GM23338 (cell line): ENCODE data around the gene VEPH1. TPM values are rescaled to one million over a fixed set of nuclear protein-coding genes. Genes with fewer than 3 reads are reported as not detected.

Experiments used
- ATAC-seq: fragments of 200-7000 bp; cut with Tn5 transposase; 3 replicates; pipeline ENCODE4 v1.9.1; 2020
- DNase-seq: peaks from one replicate; pipeline ENCODE4 v3.0.0-alpha.2; 2015; ENCODE audit warnings: low spot score
- H2AFZ ChIP-seq: fragments of 200-600 bp; sonication (generic); 2 replicates; pipeline ENCODE4 v1.8.0; 2016; ENCODE audit warnings: antibody characterized with exemption, mild to moderate bottlenecking, moderate library complexity
- H3F3A ChIP-seq: fragments of 200-600 bp; sonication (generic); replicated peaks from 2 replicates; pipeline ENCODE4 v1.8.0; 2017; ENCODE audit warnings: antibody characterized with exemption, mixed run types, low read depth
- H3K27ac ChIP-seq: fragments of 200-600 bp; sonication (generic); 2 replicates; pipeline ENCODE4 v1.6.1; 2016; ENCODE audit warnings: low read depth
- H3K27me3 ChIP-seq: fragments of 200-600 bp; sonication (generic); 2 replicates; pipeline ENCODE4 v1.8.0; 2016; ENCODE audit warnings: mild to moderate bottlenecking, mixed run types, moderate library complexity; ENCODE audit not compliant: insufficient read depth
- H3K36me3 ChIP-seq: fragments of 200-600 bp; sonication (generic); 2 replicates; pipeline ENCODE4 v1.8.0; 2016; ENCODE audit warnings: mild to moderate bottlenecking; ENCODE audit not compliant: insufficient read depth
- H3K4me1 ChIP-seq: fragments of 200-600 bp; sonication (generic); 2 replicates; pipeline ENCODE4 v1.8.0; 2016; ENCODE audit warnings: mild to moderate bottlenecking, moderate library complexity; ENCODE audit not compliant: insufficient read depth
- H3K4me2 ChIP-seq: fragments of 200-600 bp; sonication (generic); 2 replicates; pipeline ENCODE4 v1.7.1; 2017; ENCODE audit warnings: mixed run types
- H3K4me3 ChIP-seq: fragments of 200-600 bp; sonication (generic); 2 replicates; pipeline ENCODE4 v1.6.1; 2016; ENCODE audit warnings: mixed run types
- H3K79me2 ChIP-seq: fragments of 200-600 bp; sonication (generic); replicated peaks from 2 replicates; pipeline ENCODE4 v1.8.0; 2017; ENCODE audit warnings: mild to moderate bottlenecking; ENCODE audit not compliant: insufficient read depth
- H3K9me2 ChIP-seq: fragments of 200-600 bp; sonication (generic); 2 replicates; pipeline ENCODE4 v1.8.0; 2017; ENCODE audit not compliant: insufficient read depth
- H4K20me1 ChIP-seq: fragments of 200-600 bp; sonication (generic); replicated peaks from 2 replicates; pipeline ENCODE4 v1.8.0; 2017; ENCODE audit warnings: mild to moderate bottlenecking; ENCODE audit not compliant: insufficient read depth
- H3K27ac Mint-ChIP-seq: 2 replicates; pipeline ENCODE4 v1.8.0; 2020; ENCODE audit warnings: inconsistent platforms, mild to moderate bottlenecking, moderate library complexity, mixed read lengths
- H3K27me3 Mint-ChIP-seq: 3 replicates; pipeline ENCODE4 v1.8.0; 2022; ENCODE audit warnings: low read depth, mild to moderate bottlenecking, moderate library complexity, mixed read lengths, inconsistent platforms; ENCODE audit not compliant: insufficient read depth, poor library complexity
- H3K36me3 Mint-ChIP-seq: 3 replicates; pipeline ENCODE4 v1.8.0; 2021; ENCODE audit warnings: low read depth, mild to moderate bottlenecking, inconsistent platforms, moderate library complexity, mixed read lengths
- H3K4me1 Mint-ChIP-seq: 3 replicates; pipeline ENCODE4 v1.8.0; 2020; ENCODE audit warnings: mild to moderate bottlenecking, inconsistent platforms, mixed read lengths
- H3K4me3 Mint-ChIP-seq: 3 replicates; pipeline ENCODE4 v1.8.0; 2021; ENCODE audit warnings: moderate library complexity, mild to moderate bottlenecking, inconsistent platforms, mixed read lengths
- H3K9me3 Mint-ChIP-seq: 3 replicates; pipeline ENCODE4 v1.8.0; 2020; ENCODE audit warnings: moderate library complexity, mild to moderate bottlenecking, inconsistent platforms, mixed read lengths
- CREB1 ChIP-seq: fragments of 250-450 bp; sonication (Bioruptor Pico); IDR thresholded peaks from 2 replicates; pipeline ENCODE4 v1.5.0; 2020; ENCODE audit warnings: low read depth, mild to moderate bottlenecking, moderate library complexity
- CTCF ChIP-seq, 2 experiments: fragments of 200-600 bp in 1 of 2; sonication (generic) in 1 of 2; conservative IDR thresholded peaks; 2 replicates each; pipeline versions ENCODE4 v1.5.1 to v1.6.1; 2016 to 2017; ENCODE audit warnings: antibody characterized with exemption in 2 of 2, low read depth in 2 of 2, mild to moderate bottlenecking in 2 of 2, moderate library complexity in 1 of 2
- EZH2 ChIP-seq: fragments of 200-600 bp; sonication (generic); IDR thresholded peaks from one replicate; pipeline ENCODE4 v1.8.0; 2017; ENCODE audit warnings: antibody characterized with exemption, mild to moderate bottlenecking, low read depth; ENCODE audit not compliant: unreplicated experiment
- EZH2phosphoT487 ChIP-seq: fragments of 200-600 bp; sonication (generic); IDR thresholded peaks from one replicate; pipeline ENCODE4 v1.8.1; 2018; ENCODE audit warnings: antibody characterized with exemption; ENCODE audit not compliant: unreplicated experiment
- JUNB ChIP-seq: IDR thresholded peaks from one replicate; pipeline ENCODE4 v1.6.1; 2016; ENCODE audit warnings: antibody characterized with exemption; ENCODE audit not compliant: unreplicated experiment
- NANOG ChIP-seq: IDR thresholded peaks from 2 replicates; pipeline ENCODE4 v1.6.1; 2016; ENCODE audit warnings: antibody characterized with exemption, borderline replicate concordance
- POLR2AphosphoS5 ChIP-seq: IDR thresholded peaks from 2 replicates; pipeline ENCODE4 v1.6.1; 2016; ENCODE audit warnings: antibody characterized with exemption, low read depth
- STAT1 ChIP-seq: IDR thresholded peaks from one replicate; pipeline ENCODE4 v1.6.1; 2016; ENCODE audit warnings: antibody characterized with exemption; ENCODE audit not compliant: unreplicated experiment
- ZNF114 ChIP-seq: fragments of 250-450 bp; sonication (Bioruptor Pico); IDR thresholded peaks from 2 replicates; pipeline ENCODE4 v1.5.0; 2020; ENCODE audit warnings: mild to moderate bottlenecking, moderate library complexity
- ZNF331 ChIP-seq: fragments of 250-450 bp; sonication (Bioruptor Pico); IDR thresholded peaks from 2 replicates; pipeline ENCODE4 v1.5.0; 2020; ENCODE audit warnings: low read depth, mild to moderate bottlenecking, moderate library complexity
- ZNF462 ChIP-seq: fragments of 250-450 bp; sonication (Bioruptor Pico); IDR thresholded peaks from 2 replicates; pipeline ENCODE4 v1.5.0; 2020; ENCODE audit warnings: mild to moderate bottlenecking, moderate library complexity
- polyA plus RNA-seq: library from polyadenylated mRNA; unstranded; fragments of >200 nt; fragmentation: Nextera tagmentation; extraction: Ambion mirVana; gene quantifications from 2 replicates; pipeline ENCODE4 v1.2.1, GENCODE V29; 2016
- total RNA-seq: library from RNA; depleted of rRNA; stranded (reverse); fragments of >200 nt; shearing (Covaris generic); gene quantifications from 2 replicates; pipeline ENCODE4 v1.2.3, GENCODE V29; 2014
- TF ChIP-seq, protein P1 (sequence below): IDR thresholded peaks from one replicate; pipeline ENCODE4 v1.6.1; 2018; ENCODE audit warnings: antibody characterized with exemption; ENCODE audit not compliant: unreplicated experiment
- TF ChIP-seq, protein P2 (sequence below): IDR thresholded peaks from 2 replicates; pipeline ENCODE4 v1.6.1; 2016; ENCODE audit warnings: antibody characterized with exemption

Gene VEPH1
- total and polyA plus RNA-seq, 2 experiments from 2014 or later, result 15.4 to 33.8 TPM

DNA sequence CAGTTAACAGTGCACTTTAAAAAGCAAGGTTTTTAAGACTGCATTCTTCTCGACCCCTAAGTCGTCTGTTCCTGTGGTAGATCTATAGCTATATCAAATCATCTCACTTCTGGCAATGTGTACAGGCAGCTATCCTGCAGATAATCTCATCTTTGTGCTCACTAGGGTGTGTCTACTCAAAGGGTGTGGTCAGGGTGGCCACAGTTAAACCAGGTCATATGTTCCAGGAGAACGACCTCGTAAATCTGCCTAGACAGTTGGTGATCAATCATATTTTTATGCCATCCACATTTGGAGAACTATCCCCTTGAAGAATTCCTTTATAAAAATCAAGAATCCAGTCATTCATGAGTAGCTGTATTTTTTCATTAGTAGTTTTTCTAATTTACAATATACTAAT lies 3.0 kb downstream of the VEPH1 start:
- DNase-seq (no peak), ATAC-seq (no peak)
- TF ChIP-seq ZNF114 (CRISPR knock-in tag), result no peak
- TF ChIP-seq, protein P1, sequence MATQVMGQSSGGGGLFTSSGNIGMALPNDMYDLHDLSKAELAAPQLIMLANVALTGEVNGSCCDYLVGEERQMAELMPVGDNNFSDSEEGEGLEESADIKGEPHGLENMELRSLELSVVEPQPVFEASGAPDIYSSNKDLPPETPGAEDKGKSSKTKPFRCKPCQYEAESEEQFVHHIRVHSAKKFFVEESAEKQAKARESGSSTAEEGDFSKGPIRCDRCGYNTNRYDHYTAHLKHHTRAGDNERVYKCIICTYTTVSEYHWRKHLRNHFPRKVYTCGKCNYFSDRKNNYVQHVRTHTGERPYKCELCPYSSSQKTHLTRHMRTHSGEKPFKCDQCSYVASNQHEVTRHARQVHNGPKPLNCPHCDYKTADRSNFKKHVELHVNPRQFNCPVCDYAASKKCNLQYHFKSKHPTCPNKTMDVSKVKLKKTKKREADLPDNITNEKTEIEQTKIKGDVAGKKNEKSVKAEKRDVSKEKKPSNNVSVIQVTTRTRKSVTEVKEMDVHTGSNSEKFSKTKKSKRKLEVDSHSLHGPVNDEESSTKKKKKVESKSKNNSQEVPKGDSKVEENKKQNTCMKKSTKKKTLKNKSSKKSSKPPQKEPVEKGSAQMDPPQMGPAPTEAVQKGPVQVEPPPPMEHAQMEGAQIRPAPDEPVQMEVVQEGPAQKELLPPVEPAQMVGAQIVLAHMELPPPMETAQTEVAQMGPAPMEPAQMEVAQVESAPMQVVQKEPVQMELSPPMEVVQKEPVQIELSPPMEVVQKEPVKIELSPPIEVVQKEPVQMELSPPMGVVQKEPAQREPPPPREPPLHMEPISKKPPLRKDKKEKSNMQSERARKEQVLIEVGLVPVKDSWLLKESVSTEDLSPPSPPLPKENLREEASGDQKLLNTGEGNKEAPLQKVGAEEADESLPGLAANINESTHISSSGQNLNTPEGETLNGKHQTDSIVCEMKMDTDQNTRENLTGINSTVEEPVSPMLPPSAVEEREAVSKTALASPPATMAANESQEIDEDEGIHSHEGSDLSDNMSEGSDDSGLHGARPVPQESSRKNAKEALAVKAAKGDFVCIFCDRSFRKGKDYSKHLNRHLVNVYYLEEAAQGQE, result no peak
- TF ChIP-seq STAT1, result no peak
- TF ChIP-seq POLR2AphosphoS5, result no peak
- TF ChIP-seq JUNB, result no peak
- no peak for TF ChIP-seq CTCF (conservative IDR thresholded peaks at IDR 0.05; ENCODE audit: low read depth in 2 of 2)
- TF ChIP-seq EZH2, result no peak
- TF ChIP-seq NANOG, result no peak
- TF ChIP-seq CREB1 (CRISPR knock-in tag), result no peak
- no peak for TF ChIP-seq EZH2phosphoT487
- no peak for TF ChIP-seq ZNF331 (CRISPR knock-in tag)
- no peak for TF ChIP-seq ZNF462 (CRISPR knock-in tag)
- TF ChIP-seq, protein P2, sequence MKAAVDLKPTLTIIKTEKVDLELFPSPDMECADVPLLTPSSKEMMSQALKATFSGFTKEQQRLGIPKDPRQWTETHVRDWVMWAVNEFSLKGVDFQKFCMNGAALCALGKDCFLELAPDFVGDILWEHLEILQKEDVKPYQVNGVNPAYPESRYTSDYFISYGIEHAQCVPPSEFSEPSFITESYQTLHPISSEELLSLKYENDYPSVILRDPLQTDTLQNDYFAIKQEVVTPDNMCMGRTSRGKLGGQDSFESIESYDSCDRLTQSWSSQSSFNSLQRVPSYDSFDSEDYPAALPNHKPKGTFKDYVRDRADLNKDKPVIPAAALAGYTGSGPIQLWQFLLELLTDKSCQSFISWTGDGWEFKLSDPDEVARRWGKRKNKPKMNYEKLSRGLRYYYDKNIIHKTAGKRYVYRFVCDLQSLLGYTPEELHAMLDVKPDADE, result no peak
- Histone ChIP-seq H3K9me2 (no peaks in the 10 kb centered on the region), H3K4me1 (peaks cover 33% of the 10 kb centered on the region), H3K27ac (peak overlapping the region; percentile 90; the same call in 1 of the 2 replicates), H3K4me2 (peak overlapping the region; percentile 72), H3K27me3 (no peaks in the 10 kb centered on the region), H3F3A (no peaks in the 10 kb centered on the region), H4K20me1 (no peaks in the 10 kb centered on the region), H3K36me3 (no peaks in the 10 kb centered on the region), H3K4me3 (peak overlapping the region; percentile 47), H2AFZ (peak overlapping the region; percentile 5; the same call in 1 of the 2 replicates), H3K79me2 (no peaks in the 10 kb centered on the region; the same call in 1 of the 2 replicates)
- Mint-ChIP-seq H3K4me1 (peaks cover 62% of the 10 kb centered on the region), H3K9me3 (no peaks in the 10 kb centered on the region), H3K4me3 (peak overlapping the region; percentile 79), H3K27me3 (peaks cover 3% of the 10 kb centered on the region), H3K36me3 (no peaks in the 10 kb centered on the region), H3K27ac (peak overlapping the region; percentile 99; the same call in 1 of the 2 replicates)
